Mesendoderm (in vitro differentiated cells): ENCODE results near the gene DTHD1.
A peak's percentile ranks its signal among the peaks of the same experiment; 100 is the strongest.

Source experiments
- DNase-seq: peaks from one replicate; pipeline ENCODE4 v3.0.0; 2013
- H2AK5ac ChIP-seq: 2 replicates; pipeline ENCODE4 v1.6.1; 2013; ENCODE audit warnings: low read length, inconsistent platforms
- H2BK120ac ChIP-seq: 2 replicates; pipeline ENCODE4 v1.6.1; 2013; ENCODE audit warnings: low read depth, mild to moderate bottlenecking, low read length, moderate library complexity, mixed read lengths
- H2BK15ac ChIP-seq: replicated peaks from 2 replicates; pipeline ENCODE4 v1.6.1; 2013; ENCODE audit warnings: low read depth, mild to moderate bottlenecking, moderate library complexity
- H2BK5ac ChIP-seq: 2 replicates; pipeline ENCODE4 v1.6.1; 2013; ENCODE audit warnings: low read length, inconsistent platforms
- H3K18ac ChIP-seq: 2 replicates; pipeline ENCODE4 v1.6.1; 2013; ENCODE audit warnings: mild to moderate bottlenecking, low read length, mixed read lengths
- H3K23ac ChIP-seq: one replicate; pipeline ENCODE4 v1.6.1; 2013; ENCODE audit warnings: low read length
- H3K27ac ChIP-seq: 2 replicates; pipeline ENCODE4 v1.5.1; 2013; ENCODE audit warnings: low read depth, mild to moderate bottlenecking, inconsistent platforms, low read length, moderate library complexity
- H3K27me3 ChIP-seq: 2 replicates; pipeline ENCODE4 v1.6.1; 2013; ENCODE audit warnings: low read length, control low read depth, mild to moderate bottlenecking, inconsistent platforms; ENCODE audit not compliant: insufficient read depth, poor library complexity
- H3K36me3 ChIP-seq: 2 replicates; pipeline ENCODE4 v1.6.1; 2013; ENCODE audit warnings: low read length, inconsistent platforms; ENCODE audit not compliant: control insufficient read depth, insufficient read depth
- H3K4ac ChIP-seq: one replicate; pipeline ENCODE4 v1.6.1; 2013; ENCODE audit warnings: low read depth, mild to moderate bottlenecking, low read length, moderate library complexity
- H3K4me1 ChIP-seq: 2 replicates; pipeline ENCODE4 v1.6.1; 2013; ENCODE audit warnings: low read depth, low read length, inconsistent platforms; ENCODE audit not compliant: control insufficient read depth
- H3K4me2 ChIP-seq: 2 replicates; pipeline ENCODE4 v1.6.1; 2013; ENCODE audit warnings: low read length
- H3K4me3 ChIP-seq: 2 replicates; pipeline ENCODE4 v1.5.1; 2013; ENCODE audit warnings: mild to moderate bottlenecking, low read length
- H3K56ac ChIP-seq: one replicate; pipeline ENCODE4 v1.6.1; 2013; ENCODE audit warnings: low read length
- H3K79me1 ChIP-seq: 2 replicates; pipeline ENCODE4 v1.6.1; 2013; ENCODE audit warnings: low read length, inconsistent platforms
- H3K79me2 ChIP-seq: 2 replicates; pipeline ENCODE4 v1.6.1; 2013; ENCODE audit warnings: mild to moderate bottlenecking, low read length; ENCODE audit not compliant: control insufficient read depth, insufficient read depth
- H3K9ac ChIP-seq: 2 replicates; pipeline ENCODE4 v1.6.1; 2013; ENCODE audit warnings: low read length, inconsistent platforms
- H4K5ac ChIP-seq: one replicate; pipeline ENCODE4 v1.6.1; 2013; ENCODE audit warnings: low read length
- H4K8ac ChIP-seq: one replicate; pipeline ENCODE4 v1.6.1; 2013; ENCODE audit warnings: low read depth, mild to moderate bottlenecking, control low read depth, low read length, moderate library complexity
- WGBS: extraction: QIAGEN DNeasy Blood & Tissue Kit; methylation state at CpG from one replicate; pipeline ENCODE4 v1.1.7; 2013; ENCODE audit warnings: low lambda C conversion rate, missing lambda C conversion rate; ENCODE audit not compliant: insufficient coverage; ENCODE audit errors: extremely low coverage; 5-methylcytosine and 5-hydroxymethylcytosine counted together

The DTHD1 gene

DNA sequence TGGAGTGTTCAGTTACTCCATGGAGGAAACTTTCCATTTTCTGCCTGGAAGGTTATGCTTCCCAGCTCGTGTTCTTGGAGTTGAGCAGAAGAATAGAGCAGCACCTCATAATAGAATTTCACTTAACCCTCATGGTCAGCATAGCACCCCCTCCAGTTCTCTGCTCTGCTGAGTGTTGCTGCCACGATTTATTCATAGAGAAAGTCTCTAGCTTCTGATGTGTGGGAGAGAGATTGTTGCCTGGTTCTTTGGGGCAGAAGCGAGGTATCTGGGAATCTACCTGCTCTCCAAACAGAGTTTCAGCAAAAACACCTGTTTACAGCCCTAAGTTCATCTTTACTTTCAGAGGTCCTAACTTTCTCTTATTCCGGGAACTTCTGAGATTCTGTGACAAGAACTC lies 3.9 kb upstream of the DTHD1 start:
- Histone ChIP-seq H2BK5ac (no peak overlapping the region), H2BK15ac (no peak overlapping the region), H3K4me1 (peaks cover 5% of the 10 kb centered on the region), H3K79me2 (no peaks in the 10 kb centered on the region), H2BK120ac (no peak overlapping the region), H3K36me3 (no peaks in the 10 kb centered on the region), H3K4me3 (no peak overlapping the region), H3K56ac (no peak overlapping the region), H4K5ac (no peak overlapping the region), H3K18ac (no peak overlapping the region), H3K79me1 (no peaks in the 10 kb centered on the region), H4K8ac (no peak overlapping the region), H2AK5ac (no peak overlapping the region), H3K9ac (no peak overlapping the region), H3K4ac (no peak overlapping the region), H3K23ac (no peak overlapping the region), H3K27ac (no peak overlapping the region), H3K4me2 (no peak overlapping the region), H3K27me3 (no peaks in the 10 kb centered on the region)
- WGBS, result no CpG with 5 or more reads among the region's 4 CpGs
- DNase-seq, result no peak

DNA sequence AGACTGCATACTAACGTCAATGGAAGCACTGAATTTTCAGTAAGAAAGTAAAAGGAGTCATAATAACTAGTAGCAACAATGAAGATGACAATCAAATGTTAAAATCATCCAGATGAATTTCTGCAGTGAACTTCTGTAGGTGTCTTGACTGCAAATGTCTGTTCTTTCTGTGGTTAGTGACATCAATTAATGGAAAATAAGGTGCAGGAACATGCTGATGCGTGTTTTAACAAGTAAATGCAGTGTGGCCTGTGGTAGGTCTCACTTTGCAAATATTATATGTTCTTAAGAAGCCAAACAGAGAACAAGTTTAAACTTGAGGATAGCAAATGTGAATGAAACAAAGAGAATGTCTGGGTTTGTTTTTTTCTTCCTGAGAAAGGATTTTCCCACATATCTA lies 2.6 kb upstream of the DTHD1 start:
- no peak overlapping the region for H3K56ac ChIP-seq
- WGBS, result no CpG with 5 or more reads among the region's 2 CpGs
- no peak overlapping the region for H2BK120ac ChIP-seq
- no peak for DNase-seq
- no peak overlapping the region for H3K4ac ChIP-seq
- no peak overlapping the region for H2AK5ac ChIP-seq
- H3K27me3 ChIP-seq, result no peaks in the 10 kb centered on the region
- no peak overlapping the region for H3K18ac ChIP-seq
- no peak overlapping the region for H4K8ac ChIP-seq
- H3K79me2 ChIP-seq, result no peaks in the 10 kb centered on the region
- H3K4me1 ChIP-seq, result peaks cover 5% of the 10 kb centered on the region
- H4K5ac ChIP-seq, result no peak overlapping the region
- no peak overlapping the region for H3K9ac ChIP-seq
- no peak overlapping the region for H3K4me2 ChIP-seq
- no peak overlapping the region for H3K23ac ChIP-seq
- no peak overlapping the region for H3K27ac ChIP-seq
- H3K79me1 ChIP-seq, result no peaks in the 10 kb centered on the region
- no peak overlapping the region for H3K4me3 ChIP-seq
- H2BK15ac ChIP-seq, result no peak overlapping the region
- no peak overlapping the region for H2BK5ac ChIP-seq
- H3K36me3 ChIP-seq, result no peaks in the 10 kb centered on the region

DNA sequence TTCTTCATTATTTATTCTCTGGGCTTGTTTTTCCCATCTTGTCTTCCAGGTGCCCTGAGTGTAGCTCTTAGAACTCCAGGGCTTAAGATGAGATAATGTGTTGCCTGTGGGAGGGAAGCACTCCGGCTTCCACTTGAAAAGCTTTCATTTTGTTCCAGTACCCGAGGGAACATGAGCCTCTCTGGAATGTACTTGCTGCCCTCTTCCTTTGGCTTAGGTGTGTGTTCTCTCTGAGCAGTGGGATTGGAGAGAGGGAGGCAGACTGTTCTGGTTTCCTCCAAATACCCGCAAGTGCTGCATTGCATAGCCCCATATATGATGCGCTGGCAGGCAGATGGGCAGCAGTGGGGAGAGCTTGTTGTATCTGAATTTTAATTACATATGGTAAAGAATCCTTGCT lies 861 bp upstream of the DTHD1 start:
- Histone ChIP-seq H3K79me2 (no peaks in the 10 kb centered on the region), H3K27ac (no peak overlapping the region), H2BK15ac (no peak overlapping the region), H3K23ac (no peak overlapping the region), H3K4me3 (no peak overlapping the region), H3K56ac (no peak overlapping the region), H2BK5ac (no peak overlapping the region), H3K36me3 (no peaks in the 10 kb centered on the region), H3K27me3 (no peaks in the 10 kb centered on the region), H3K18ac (no peak overlapping the region), H2BK120ac (no peak overlapping the region), H3K4ac (no peak overlapping the region), H3K4me1 (peaks cover 5% of the 10 kb centered on the region), H4K8ac (no peak overlapping the region), H4K5ac (no peak overlapping the region), H3K79me1 (no peaks in the 10 kb centered on the region), H2AK5ac (no peak overlapping the region), H3K4me2 (no peak overlapping the region), H3K9ac (no peak overlapping the region)
- DNase-seq, result peak; percentile 62
- no CpG with 5 or more reads among the region's 4 CpGs for WGBS

DNA sequence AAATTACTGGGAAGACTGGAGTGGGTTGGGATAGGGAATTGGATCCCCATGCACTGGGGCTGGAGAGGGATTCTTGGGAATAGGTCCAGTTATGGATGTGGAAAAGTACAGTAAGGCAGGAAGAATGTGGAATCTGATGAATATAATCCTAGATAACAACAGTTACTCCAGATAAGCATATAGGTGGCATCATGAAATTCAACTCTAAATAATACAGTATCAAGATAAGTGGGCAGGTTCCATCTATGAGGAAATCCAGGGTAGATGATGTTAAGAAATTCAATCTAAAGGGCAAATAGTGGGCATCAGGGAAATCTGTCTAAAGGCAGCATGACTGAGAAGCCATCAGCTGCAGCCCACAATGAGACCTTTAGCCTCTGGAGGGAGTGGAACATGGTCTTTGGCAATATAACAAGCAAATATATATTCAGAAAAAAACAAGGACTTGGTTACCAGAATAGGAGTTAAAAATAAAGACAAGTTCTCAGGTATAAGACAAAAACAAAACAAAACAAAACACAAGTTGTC lies 1.2 kb downstream of the DTHD1 start:
- Histone ChIP-seq H3K36me3 (no peaks in the 10 kb centered on the region), H2BK120ac (no peak overlapping the region), H3K9ac (no peak overlapping the region), H2AK5ac (no peak overlapping the region), H3K4me1 (peaks cover 5% of the 10 kb centered on the region), H3K79me2 (no peaks in the 10 kb centered on the region), H3K4ac (no peak overlapping the region), H3K4me2 (no peak overlapping the region), H3K4me3 (no peak overlapping the region), H2BK5ac (no peak overlapping the region), H4K5ac (no peak overlapping the region), H3K27ac (no peak overlapping the region), H3K56ac (no peak overlapping the region), H3K79me1 (no peaks in the 10 kb centered on the region), H2BK15ac (no peak overlapping the region), H4K8ac (no peak overlapping the region), H3K27me3 (no peaks in the 10 kb centered on the region), H3K18ac (no peak overlapping the region), H3K23ac (no peak overlapping the region)
- no peak for DNase-seq

DNA sequence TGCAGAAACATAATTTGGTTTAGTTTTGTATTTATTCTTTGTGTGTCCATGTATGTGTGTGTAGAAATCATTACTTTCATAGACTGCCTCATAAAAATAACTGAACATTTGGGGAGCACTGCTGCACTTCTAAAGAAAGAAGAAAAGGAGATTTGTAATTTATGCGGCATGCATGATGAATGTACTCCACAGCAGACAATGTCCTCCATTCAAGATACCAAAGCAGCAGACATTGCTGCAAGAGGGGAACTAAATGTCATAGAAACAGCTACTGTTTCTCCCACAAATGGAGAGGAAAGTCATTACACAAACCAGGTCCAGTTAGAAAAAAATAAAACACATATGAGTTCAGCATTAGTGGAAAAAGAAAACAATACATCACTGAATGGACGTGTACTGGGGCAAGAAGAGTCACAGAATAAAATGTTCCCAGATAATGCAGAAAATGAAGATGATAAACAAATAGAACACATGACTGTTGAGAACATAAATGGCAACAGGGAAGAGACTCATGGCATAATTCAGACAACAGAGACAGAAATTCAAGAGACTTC lies 2.6 kb downstream of the DTHD1 start:
- H3K27me3 ChIP-seq, result no peaks in the 10 kb centered on the region
- peaks cover 5% of the 10 kb centered on the region for H3K4me1 ChIP-seq
- H2AK5ac ChIP-seq, result no peak overlapping the region
- H3K79me2 ChIP-seq, result no peaks in the 10 kb centered on the region
- no peak overlapping the region for H3K23ac ChIP-seq
- H3K79me1 ChIP-seq, result no peaks in the 10 kb centered on the region
- no peak overlapping the region for H3K56ac ChIP-seq
- no CpG with 5 or more reads among the region's 2 CpGs for WGBS
- H3K36me3 ChIP-seq, result no peaks in the 10 kb centered on the region
- no peak overlapping the region for H3K4ac ChIP-seq
- no peak overlapping the region for H4K8ac ChIP-seq
- no peak overlapping the region for H3K9ac ChIP-seq
- no peak overlapping the region for H2BK5ac ChIP-seq
- no peak for DNase-seq
- H2BK15ac ChIP-seq, result no peak overlapping the region
- no peak overlapping the region for H3K27ac ChIP-seq
- no peak overlapping the region for H2BK120ac ChIP-seq
- no peak overlapping the region for H3K4me2 ChIP-seq
- H4K5ac ChIP-seq, result no peak overlapping the region
- no peak overlapping the region for H3K18ac ChIP-seq
- H3K4me3 ChIP-seq, result no peak overlapping the region

DNA sequence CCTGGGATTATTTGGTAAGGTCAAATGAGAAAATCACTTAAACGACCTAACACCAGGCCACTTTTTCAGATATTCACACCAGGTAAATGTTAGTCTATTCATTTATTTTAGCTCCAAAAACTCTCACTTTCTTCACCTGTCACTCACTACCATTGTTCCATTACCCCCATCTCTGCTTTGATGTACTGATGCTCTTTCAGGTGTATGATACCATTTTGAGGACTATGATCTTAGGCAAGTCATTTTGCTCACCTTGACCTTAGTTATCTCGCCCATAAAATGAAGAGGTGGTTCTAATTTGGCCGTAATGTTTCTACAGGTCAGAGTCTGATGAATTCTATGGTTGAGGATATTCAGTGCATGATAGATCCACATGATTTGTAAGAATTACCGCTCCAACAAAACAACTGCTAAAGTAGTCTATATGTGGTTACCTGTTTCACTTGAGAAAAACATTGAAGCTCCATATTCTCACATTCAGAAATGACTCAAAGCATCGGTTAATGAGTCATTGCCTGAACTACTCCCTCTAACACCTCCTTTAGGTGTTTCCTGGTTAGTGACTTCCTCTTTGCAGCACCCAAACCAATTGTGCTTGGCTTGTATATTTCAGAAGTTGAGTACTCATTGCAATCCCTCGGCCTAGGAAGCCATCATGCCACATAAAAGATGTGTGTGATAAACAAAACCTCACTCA lies 4.5 kb downstream of the DTHD1 start:
- DNase-seq, result no peak
- H3K79me2 ChIP-seq, result no peaks in the 10 kb centered on the region
- H3K4me3 ChIP-seq, result no peak overlapping the region
- H3K36me3 ChIP-seq, result no peaks in the 10 kb centered on the region
- no peaks in the 10 kb centered on the region for H3K79me1 ChIP-seq
- no peak overlapping the region for H3K23ac ChIP-seq
- no peak overlapping the region for H4K8ac ChIP-seq
- no peak overlapping the region for H3K27ac ChIP-seq
- H3K4me2 ChIP-seq, result no peak overlapping the region
- no CpG with 5 or more reads among the region's 6 CpGs for WGBS
- H3K18ac ChIP-seq, result no peak overlapping the region
- H3K56ac ChIP-seq, result no peak overlapping the region
- no peak overlapping the region for H2BK15ac ChIP-seq
- H2BK120ac ChIP-seq, result no peak overlapping the region
- H3K4me1 ChIP-seq, result no peaks in the 10 kb centered on the region
- no peak overlapping the region for H4K5ac ChIP-seq
- H3K9ac ChIP-seq, result no peak overlapping the region
- no peaks in the 10 kb centered on the region for H3K27me3 ChIP-seq
- H2AK5ac ChIP-seq, result no peak overlapping the region
- no peak overlapping the region for H3K4ac ChIP-seq
- H2BK5ac ChIP-seq, result no peak overlapping the region
